Upper lobe of left lung (tissue), 4 donors: ENCODE measurements around the gene APAF1.

Experiments used
- CTCF ChIP-seq, 6 experiments: fragments of 450-650 bp in 4 of 6; fragments of 200-600 bp in 2 of 6; sonication (generic) in 2 of 6; IDR thresholded peaks; one replicate each; pipeline ENCODE4 v1.5.1; 2016 to 2019; ENCODE audit warnings: antibody characterized with exemption in 6 of 6
- EP300 ChIP-seq, 4 donors: sonication (generic); formaldehyde crosslinking; IDR thresholded peaks; one replicate each; pipeline ENCODE4 v1.5.1; 2017; ENCODE audit warnings: antibody characterized with exemption in 4 of 4, control low read depth in 2 of 4
- POLR2A ChIP-seq, 4 donors: fragments of 450-650 bp; IDR thresholded peaks; one replicate each; pipeline ENCODE4 v1.5.1; 2016 to 2017; ENCODE audit warnings: antibody characterized with exemption in 4 of 4, mild to moderate bottlenecking in 2 of 4
- POLR2AphosphoS5 ChIP-seq, 2 donors: sonication (generic); formaldehyde crosslinking; IDR thresholded peaks; one replicate each; pipeline ENCODE4 v1.5.1; 2017; ENCODE audit warnings: antibody characterized with exemption in 2 of 2

- TF ChIP-seq POLR2A (IDR thresholded peaks at IDR 0.05): no peak
- TF ChIP-seq POLR2AphosphoS5 (IDR thresholded peaks at IDR 0.05): no peak
- no peak for TF ChIP-seq CTCF (IDR thresholded peaks at IDR 0.05)
- TF ChIP-seq EP300 (IDR thresholded peaks at IDR 0.05): no peak
Observed at GRCh38 chr12:98637068-98637467, 8.0 kb upstream of the APAF1 start.
